ENCODE results near the gene GRK3. TPM values are rescaled to one million over a fixed set of nuclear protein-coding genes. Genes with fewer than 3 reads are reported as not detected.

Gene GRK3
- total RNA-seq, 4 donors from 2014 or later = 0.64 to 5.3 (median 2.8) TPM

DNA sequence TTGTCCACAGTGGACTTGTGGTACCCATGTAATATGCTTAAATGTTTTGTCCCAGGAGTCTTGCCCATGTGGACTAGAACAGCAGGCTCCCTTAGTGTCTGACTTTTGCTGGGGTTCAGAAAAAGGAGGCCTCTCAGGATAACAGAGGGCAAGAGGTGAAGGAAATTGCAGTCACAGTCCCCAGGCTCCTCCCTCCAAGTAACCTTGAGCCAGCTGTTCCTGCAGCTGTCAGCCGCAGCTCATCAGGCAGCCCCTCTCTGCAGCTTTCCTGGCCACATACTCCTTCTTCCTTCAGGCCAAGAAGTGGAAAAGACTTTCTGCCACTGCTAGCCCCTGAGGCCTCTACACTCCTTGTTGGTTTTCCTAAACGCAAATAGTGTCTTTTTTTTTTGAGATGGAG lies 171.2 kb downstream of the GRK3 start:
- TF ChIP-seq, protein P1, sequence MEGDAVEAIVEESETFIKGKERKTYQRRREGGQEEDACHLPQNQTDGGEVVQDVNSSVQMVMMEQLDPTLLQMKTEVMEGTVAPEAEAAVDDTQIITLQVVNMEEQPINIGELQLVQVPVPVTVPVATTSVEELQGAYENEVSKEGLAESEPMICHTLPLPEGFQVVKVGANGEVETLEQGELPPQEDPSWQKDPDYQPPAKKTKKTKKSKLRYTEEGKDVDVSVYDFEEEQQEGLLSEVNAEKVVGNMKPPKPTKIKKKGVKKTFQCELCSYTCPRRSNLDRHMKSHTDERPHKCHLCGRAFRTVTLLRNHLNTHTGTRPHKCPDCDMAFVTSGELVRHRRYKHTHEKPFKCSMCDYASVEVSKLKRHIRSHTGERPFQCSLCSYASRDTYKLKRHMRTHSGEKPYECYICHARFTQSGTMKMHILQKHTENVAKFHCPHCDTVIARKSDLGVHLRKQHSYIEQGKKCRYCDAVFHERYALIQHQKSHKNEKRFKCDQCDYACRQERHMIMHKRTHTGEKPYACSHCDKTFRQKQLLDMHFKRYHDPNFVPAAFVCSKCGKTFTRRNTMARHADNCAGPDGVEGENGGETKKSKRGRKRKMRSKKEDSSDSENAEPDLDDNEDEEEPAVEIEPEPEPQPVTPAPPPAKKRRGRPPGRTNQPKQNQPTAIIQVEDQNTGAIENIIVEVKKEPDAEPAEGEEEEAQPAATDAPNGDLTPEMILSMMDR (IDR thresholded peaks at IDR 0.05) = no peak
- no peak for TF ChIP-seq POLR2A (IDR thresholded peaks at IDR 0.05)
- intact Hi-C loops (cut with DNase I) = no loop called here
- no peaks in the 10 kb centered on the region for H3K9me3 ChIP-seq
- no peaks in the 10 kb centered on the region for H3K4me1 ChIP-seq
- H3K4me3 ChIP-seq = no peak overlapping the region
- peaks cover 0 to 5% (median 0%) of the 10 kb centered on the region in 4 donors for H3K27me3 ChIP-seq
- H3K36me3 ChIP-seq = no peaks in the 10 kb centered on the region
- 52 to 65% methylated on average over 2 of the region's 2 CpGs for WGBS, 2 donors
- DNase-seq = no peak
- no peak overlapping the region for H3K27ac ChIP-seq

DNA sequence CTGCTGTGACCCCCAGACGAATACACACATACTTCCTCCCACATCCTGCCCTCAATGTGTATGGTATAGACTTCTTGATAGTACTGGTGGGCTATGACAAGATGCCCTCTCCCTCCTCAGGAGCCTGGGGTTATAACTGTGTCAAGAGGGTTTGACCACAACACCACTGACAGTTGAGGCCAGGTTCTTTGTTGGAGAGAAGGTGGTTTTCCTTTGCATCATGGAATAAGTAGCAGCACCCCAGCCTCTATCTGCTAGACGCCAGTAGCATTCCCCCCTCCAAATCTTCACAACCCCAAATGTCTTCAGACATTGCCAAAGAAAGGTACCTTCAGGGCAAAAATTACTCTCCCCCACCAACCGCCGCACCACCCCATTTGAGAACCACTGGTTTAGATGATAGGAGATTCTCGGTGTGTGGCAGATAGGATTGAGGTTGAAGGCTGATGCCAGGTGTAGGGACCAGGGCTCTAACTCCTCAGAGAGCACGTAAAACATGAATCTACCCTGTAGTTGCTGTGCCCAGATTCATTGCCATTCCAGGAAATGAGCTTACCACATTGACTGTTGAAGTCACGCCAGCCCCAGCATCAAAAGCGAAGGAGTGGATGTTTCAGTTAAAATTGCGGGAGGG lies 172.0 kb downstream of the GRK3 start:
- DNase-seq = no peak

DNA sequence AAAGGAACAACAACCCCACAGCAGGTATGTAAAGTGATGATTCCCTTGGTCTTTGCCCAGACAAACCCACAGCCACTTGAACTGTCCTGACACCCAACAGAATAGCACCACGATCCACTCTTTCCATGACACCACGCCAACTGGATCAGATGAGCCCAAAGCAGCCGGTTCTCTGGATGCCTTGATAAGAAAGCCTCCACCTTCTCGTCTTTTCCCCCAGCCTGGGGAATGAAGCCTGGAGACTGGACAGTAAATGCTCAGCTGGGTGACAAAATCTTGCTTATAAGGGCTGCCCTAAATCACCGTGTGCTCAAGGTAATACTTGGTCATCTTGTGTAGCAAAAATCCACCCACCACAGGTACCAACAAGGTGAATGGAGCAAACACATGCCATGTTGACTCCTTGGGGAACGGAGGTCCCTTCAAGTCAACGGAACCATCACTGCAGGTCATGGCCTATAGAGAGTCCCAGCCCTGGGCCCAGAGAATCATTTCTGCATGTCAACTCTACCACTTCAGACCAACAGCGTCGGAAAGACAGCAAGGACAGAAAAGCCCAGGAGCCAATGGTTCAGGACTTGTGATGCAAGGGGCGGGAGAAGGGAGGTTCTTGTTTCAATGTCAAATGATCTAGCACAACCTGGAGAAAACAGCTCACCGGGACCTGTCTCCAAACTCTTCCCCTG lies 175.3 kb downstream of the GRK3 start:
- intact Hi-C loops (cut with DNase I) = no loop called here
- WGBS, 2 donors = 81 to 89% methylated on average over 5 to 9 of the region's 11 CpGs
- Histone ChIP-seq H3K4me1 (no peaks in the 10 kb centered on the region), H3K27ac (no peak overlapping the region), H3K27me3 (peaks cover 0 to 4% (median 0%) of the 10 kb centered on the region in 4 donors), H3K9me3 (no peaks in the 10 kb centered on the region), H3K36me3 (no peaks in the 10 kb centered on the region), H3K4me3 (no peak overlapping the region)
- DNase-seq = no peak
- TF ChIP-seq, protein P1 (IDR thresholded peaks at IDR 0.05) = no peak
- TF ChIP-seq POLR2A (IDR thresholded peaks at IDR 0.05) = no peak

More for the DNA sequence above, 172.0 kb downstream of the GRK3 start:
- no peaks in the 10 kb centered on the region for H3K9me3 ChIP-seq
- H3K27ac ChIP-seq = no peak overlapping the region
- no peak for TF ChIP-seq POLR2A (IDR thresholded peaks at IDR 0.05)
- TF ChIP-seq, protein P1 (IDR thresholded peaks at IDR 0.05) = no peak
- H3K4me1 ChIP-seq = no peaks in the 10 kb centered on the region
- WGBS, 2 donors = 62 to 78% methylated on average over 8 to 9 of the region's 9 CpGs
- H3K36me3 ChIP-seq = no peaks in the 10 kb centered on the region
- intact Hi-C loops (cut with DNase I) = no loop called here
- peaks cover 0 to 5% (median 0%) of the 10 kb centered on the region in 4 donors for H3K27me3 ChIP-seq
- H3K4me3 ChIP-seq = no peak overlapping the region

DNA sequence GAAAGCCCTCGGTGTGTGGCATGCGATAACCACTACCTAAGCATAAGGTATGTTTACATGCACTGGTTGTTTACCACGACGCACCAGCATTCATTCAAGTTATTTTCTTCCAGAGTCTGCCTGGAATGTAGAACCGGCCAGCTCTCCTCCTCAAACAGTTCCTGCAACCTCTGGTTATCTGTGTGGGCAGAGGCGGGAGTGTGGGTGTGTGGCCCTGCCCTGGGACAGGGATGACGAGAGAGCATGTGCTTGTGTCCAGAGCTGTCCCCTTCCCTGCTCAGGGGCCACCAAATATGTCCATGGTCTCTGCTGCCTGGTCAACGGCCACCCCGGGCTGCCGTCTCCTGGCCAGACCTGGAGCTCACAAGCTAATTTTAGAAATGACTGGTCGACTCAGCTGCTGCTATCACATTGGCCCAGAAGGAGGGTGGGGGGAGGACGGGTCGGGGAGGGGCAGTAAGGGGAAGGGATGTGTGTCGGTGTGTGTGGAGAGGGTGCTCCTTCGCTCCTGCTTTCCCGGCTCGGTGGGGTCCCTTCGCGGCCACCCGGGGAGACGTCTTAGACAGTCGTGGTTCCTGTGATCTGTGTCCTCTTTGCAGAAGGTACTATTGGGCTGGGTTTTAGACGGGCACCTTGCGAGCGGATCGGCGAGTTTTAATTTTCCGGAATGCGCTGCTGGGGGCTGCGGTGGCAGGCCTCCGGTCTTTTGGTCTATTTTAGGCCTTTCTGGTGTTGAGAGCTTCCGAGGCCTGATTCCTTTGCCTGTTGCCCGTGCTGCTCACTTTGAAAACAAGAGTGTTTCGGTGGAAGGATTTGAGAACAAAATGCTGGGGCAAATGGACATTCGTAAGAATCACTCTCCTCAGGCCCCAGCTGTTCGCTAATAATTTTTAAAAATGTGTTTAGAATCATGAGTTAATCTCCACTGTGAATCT lies 177.5 kb downstream of the GRK3 start, which contains the start of gene MYO18B:
Gene MYO18B, plus strand, starts transcription at position 497 of the 935 bp plus-strand sequence. CDS start 18,905 bp downstream, outside the sequence.
- intact Hi-C loops (cut with DNase I) = no loop called here
- H3K27ac ChIP-seq = peak within 1 kb of the TSS in 2 of 4 donors; percentile 42 to 65
- H3K4me3 ChIP-seq = peak within 1 kb of the TSS in 2 of 4 donors; percentile 20 to 41
- no peaks in the 10 kb centered on the region for H3K4me1 ChIP-seq
- no peaks in the 10 kb centered on the region for H3K36me3 ChIP-seq
- WGBS, 2 donors = 78 to 81% methylated on average over 30 to 32 of the region's 36 CpGs
- TF ChIP-seq, protein P1 (IDR thresholded peaks at IDR 0.05) = no peak
- no peak for TF ChIP-seq POLR2A (IDR thresholded peaks at IDR 0.05)
- peaks cover 0 to 4% (median 0%) of the 10 kb centered on the region in 4 donors for H3K27me3 ChIP-seq
- no peak for DNase-seq
- no peaks in the 10 kb centered on the region for H3K9me3 ChIP-seq
